Upper lobe of left lung (tissue), 6 donors: Measurements from ENCODE around the gene TMEM181. TPM values are rescaled to one million over a fixed set of nuclear protein-coding genes. Genes with fewer than 3 reads are reported as not detected.

Source experiments
- ATAC-seq, 2 donors: fragments of 200-7000 bp; cut with Tn5 transposase; one replicate each; pipeline ENCODE4 v1.9.1; 2022; ENCODE audit warnings: mild to moderate bottlenecking in 2 of 2, moderate library complexity in 2 of 2; ENCODE audit not compliant: low FRiP score in 2 of 2
- DNase-seq, 2 donors: peaks; one replicate each; pipeline ENCODE4 v3.0.0-alpha.2; 2019 to 2020
- H3K27ac ChIP-seq, 4 donors: fragments of 200-600 bp; sonication (generic); one replicate each; pipeline ENCODE4 v1.5.1; 2016 to 2019
- H3K27me3 ChIP-seq, 4 donors: fragments of 200-600 bp; sonication (generic); one replicate each; pipeline ENCODE4 v1.5.1; 2017 to 2019
- H3K36me3 ChIP-seq, 4 donors: fragments of 200-600 bp; sonication (generic); one replicate each; pipeline ENCODE4 v1.5.1; 2016 to 2019
- H3K4me1 ChIP-seq, 4 donors: fragments of 200-600 bp; sonication (generic); one replicate each; pipeline ENCODE4 v1.5.1; 2018 to 2019
- H3K4me3 ChIP-seq, 4 donors: fragments of 200-600 bp; sonication (generic); one replicate each; pipeline ENCODE4 v1.5.1; 2017 to 2019; ENCODE audit warnings: mild to moderate bottlenecking in 2 of 4, moderate library complexity in 1 of 4
- H3K9me3 ChIP-seq, 4 donors: fragments of 200-600 bp; sonication (generic); one replicate each; pipeline ENCODE4 v1.5.1; 2018 to 2019
- CTCF ChIP-seq, 6 experiments: fragments of 450-650 bp in 4 of 6; fragments of 200-600 bp in 2 of 6; sonication (generic) in 2 of 6; IDR thresholded peaks; one replicate each; pipeline ENCODE4 v1.5.1; 2016 to 2019; ENCODE audit warnings: antibody characterized with exemption in 6 of 6
- EP300 ChIP-seq, 4 donors: sonication (generic); formaldehyde crosslinking; IDR thresholded peaks; one replicate each; pipeline ENCODE4 v1.5.1; 2017; ENCODE audit warnings: antibody characterized with exemption in 4 of 4, control low read depth in 2 of 4
- POLR2A ChIP-seq, 4 donors: fragments of 450-650 bp; IDR thresholded peaks; one replicate each; pipeline ENCODE4 v1.5.1; 2016 to 2017; ENCODE audit warnings: antibody characterized with exemption in 4 of 4, mild to moderate bottlenecking in 2 of 4
- POLR2AphosphoS5 ChIP-seq, 2 donors: sonication (generic); formaldehyde crosslinking; IDR thresholded peaks; one replicate each; pipeline ENCODE4 v1.5.1; 2017; ENCODE audit warnings: antibody characterized with exemption in 2 of 2
- WGBS, 2 donors: methylation state at CpG; one replicate each; pipeline ENCODE4 v1.1.5; 2017 to 2018; 5-methylcytosine and 5-hydroxymethylcytosine counted together
- total RNA-seq, 6 donors: library from RNA; depleted of rRNA in 4 of 6; stranded (reverse); fragments of >200 nt in 4 of 6; gene quantifications; one replicate each; pipeline versions ENCODE4 v1.1.0 to v1.2.1, GENCODE V29; 2016 to 2021
- donor health status: DM: no; HTN: no; CAD: no; lungs with moderate emphysema.
- donor health status: DM: no; HTN: yes; CAD: no; lungs with severe emphysema.

Gene TMEM181
- total RNA-seq, 6 donors from 2014 or later, result 11.5 to 27.6 (median 18.9) TPM

DNA sequence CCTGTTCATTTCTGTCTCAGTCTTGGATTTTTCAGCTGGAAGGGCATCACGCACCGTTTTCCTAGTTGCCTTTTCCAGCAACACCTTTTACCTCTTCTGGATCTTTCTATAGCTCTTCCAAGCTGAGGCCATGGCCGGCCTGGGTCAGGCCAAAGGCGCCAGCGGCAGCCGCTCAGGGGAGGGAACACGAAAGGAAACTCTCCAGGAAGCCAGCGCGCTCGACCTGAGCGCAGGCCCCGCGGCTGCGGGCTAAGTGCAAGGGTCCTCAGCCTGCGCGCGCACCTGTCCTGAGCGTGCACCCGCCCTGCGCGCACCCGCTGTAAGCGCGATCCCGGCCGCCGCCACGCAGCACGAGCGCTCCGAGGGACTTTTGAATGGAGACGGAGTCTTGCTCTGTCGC lies 43.8 kb upstream of the TMEM181 start:
- peak in 1 of 2 donors; percentile 11 for ATAC-seq
- H3K4me3 ChIP-seq, result peak overlapping the region in 1 of 4 donors; percentile 20

DNA sequence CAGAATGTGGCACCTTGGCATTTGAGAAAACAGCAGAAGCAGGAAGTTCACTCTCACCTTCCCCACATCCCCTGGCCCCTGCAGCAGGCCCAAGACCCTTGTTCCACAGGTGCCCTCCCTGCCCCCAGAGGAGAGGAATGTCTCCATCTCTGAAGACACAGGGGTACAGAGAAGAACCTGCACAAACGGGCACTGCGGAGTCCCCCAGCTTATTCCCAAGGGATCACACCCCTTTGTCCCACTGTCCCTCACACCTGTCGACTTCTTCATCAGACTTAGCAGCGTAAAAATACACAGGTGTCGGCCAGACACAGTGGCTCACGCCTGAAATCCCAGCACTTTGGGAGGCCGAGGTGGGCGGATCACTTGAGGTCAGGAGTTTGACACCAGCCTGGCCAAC lies 42.9 kb upstream of the TMEM181 start:
- ATAC-seq, result no peak
- DNase-seq, result no peak
- Histone ChIP-seq H3K27ac (no peak overlapping the region), H3K36me3 (no peaks in the 10 kb centered on the region), H3K4me3 (no peak overlapping the region), H3K9me3 (no peaks in the 10 kb centered on the region), H3K27me3 (peaks cover 0 to 13% (median 2%) of the 10 kb centered on the region in 4 donors), H3K4me1 (peaks cover 5 to 15% (median 14%) of the 10 kb centered on the region in 4 donors)
- TF ChIP-seq EP300 (IDR thresholded peaks at IDR 0.05), result no peak
- no peak for TF ChIP-seq POLR2AphosphoS5 (IDR thresholded peaks at IDR 0.05)
- TF ChIP-seq POLR2A (IDR thresholded peaks at IDR 0.05), result no peak
- TF ChIP-seq CTCF (IDR thresholded peaks at IDR 0.05), result no peak
- 91 to 94% methylated on average over 8 of the region's 8 CpGs for WGBS, 2 donors

More for the DNA sequence above, 43.8 kb upstream of the TMEM181 start:
- Histone ChIP-seq H3K36me3 (no peaks in the 10 kb centered on the region), H3K27ac (no peak overlapping the region), H3K4me1 (peaks cover 5 to 15% (median 14%) of the 10 kb centered on the region in 4 donors), H3K27me3 (peaks cover 0 to 13% (median 2%) of the 10 kb centered on the region in 4 donors), H3K9me3 (no peaks in the 10 kb centered on the region)
- peak in 1 of 2 donors; percentile 86 for DNase-seq
- WGBS, 2 donors, result 20 to 27% methylated on average over 5 to 21 of the region's 33 CpGs
- no peak for TF ChIP-seq POLR2A (IDR thresholded peaks at IDR 0.05)
- TF ChIP-seq CTCF (IDR thresholded peaks at IDR 0.05), result no peak
- no peak for TF ChIP-seq EP300 (IDR thresholded peaks at IDR 0.05)
- TF ChIP-seq POLR2AphosphoS5 (IDR thresholded peaks at IDR 0.05), result no peak

GRCh38 chr6:158517581-158517980 lies 42.3 kb upstream of the TMEM181 start:
- no peak for ATAC-seq
- Histone ChIP-seq H3K4me3 (no peak overlapping the region), H3K4me1 (peaks cover 5 to 15% (median 14%) of the 10 kb centered on the region in 4 donors), H3K27me3 (peaks cover 0 to 13% (median 2%) of the 10 kb centered on the region in 4 donors), H3K9me3 (no peaks in the 10 kb centered on the region), H3K27ac (no peak overlapping the region), H3K36me3 (no peaks in the 10 kb centered on the region)
- no peak for DNase-seq
- whole genome bisulfite sequencing, 2 donors, result 72 to 82% methylated on average over 1 to 5 of the region's 5 CpGs
- TF ChIP-seq POLR2AphosphoS5 (IDR thresholded peaks at IDR 0.05) (no peak), CTCF (IDR thresholded peaks at IDR 0.05) (no peak), EP300 (IDR thresholded peaks at IDR 0.05) (no peak), POLR2A (IDR thresholded peaks at IDR 0.05) (no peak)

GRCh38 chr6:158518191-158519127 lies 41.4 kb upstream of the TMEM181 start:
- no peak overlapping the region for H3K27ac ChIP-seq
- DNase-seq, result peak; percentile 53 to 84
- peak overlapping the region in 3 of 4 donors; percentile 11 to 32 (median 22) for H3K4me3 ChIP-seq
- WGBS, 2 donors, result 8 to 12% methylated on average over 18 of the region's 18 CpGs
- TF ChIP-seq CTCF (IDR thresholded peaks at IDR 0.05) (peak in 3 of 6 experiments; percentile 9 to 36 (median 16)), POLR2AphosphoS5 (IDR thresholded peaks at IDR 0.05) (no peak)
- peaks cover 0 to 13% (median 2%) of the 10 kb centered on the region in 4 donors for H3K27me3 ChIP-seq
- no peaks in the 10 kb centered on the region for H3K9me3 ChIP-seq
- ATAC-seq, result peak in 1 of 2 donors; percentile 69
- H3K36me3 ChIP-seq, result no peaks in the 10 kb centered on the region
- H3K4me1 ChIP-seq, result peaks cover 5 to 15% (median 14%) of the 10 kb centered on the region in 4 donors
